Fibroblast of skin of abdomen (primary cell): ENCODE data around the gene TRIO.

Experiments used
- DNase-seq: peaks from one replicate; pipeline ENCODE4 v3.0.0-alpha.2; 2013

Gene TRIO

GRCh38 chr5:14400611-14401010 is 257.5 kb downstream of the TRIO start:
- no peak for DNase-seq

DNA sequence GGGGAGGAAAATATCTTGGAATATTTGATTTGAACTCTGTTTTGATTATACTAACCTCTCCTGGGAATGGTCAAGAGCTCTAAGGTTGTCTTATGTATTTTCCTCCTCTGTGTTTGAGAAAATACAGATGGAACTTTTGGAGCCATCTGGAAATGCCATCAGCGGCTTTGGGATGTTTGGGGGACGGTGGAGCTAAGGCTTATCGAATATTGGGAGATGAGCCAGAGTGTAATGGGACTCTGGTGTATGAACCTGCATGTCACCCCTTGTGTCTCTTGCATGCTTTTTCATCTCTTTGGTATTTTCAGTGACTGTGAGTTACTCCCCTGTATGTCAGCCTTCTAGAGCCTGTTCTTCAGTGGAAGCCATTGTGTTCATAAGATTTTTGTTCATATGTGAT is 258.5 kb downstream of the TRIO start:
- DNase-seq = no peak

DNA sequence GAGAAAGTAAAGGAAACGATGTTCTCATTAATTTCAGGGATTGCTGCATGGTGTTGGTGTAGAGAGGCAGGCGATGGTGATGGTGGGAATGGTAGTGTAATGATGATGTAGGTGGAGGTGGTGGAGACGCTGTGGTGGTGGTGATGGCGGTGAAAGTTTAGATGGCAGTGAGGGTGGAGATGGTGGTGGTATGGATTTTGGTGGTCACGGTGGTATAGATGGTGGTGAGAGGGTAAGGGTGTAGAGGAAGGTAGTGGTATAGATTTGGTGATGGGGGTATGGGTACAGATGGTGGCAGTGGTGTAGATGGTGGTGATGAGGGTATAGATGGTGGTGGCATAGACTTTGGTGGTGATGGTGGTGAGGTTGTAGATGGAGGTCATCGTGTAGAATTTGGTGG is 259.3 kb downstream of the TRIO start:
- DNase-seq = no peak

DNA sequence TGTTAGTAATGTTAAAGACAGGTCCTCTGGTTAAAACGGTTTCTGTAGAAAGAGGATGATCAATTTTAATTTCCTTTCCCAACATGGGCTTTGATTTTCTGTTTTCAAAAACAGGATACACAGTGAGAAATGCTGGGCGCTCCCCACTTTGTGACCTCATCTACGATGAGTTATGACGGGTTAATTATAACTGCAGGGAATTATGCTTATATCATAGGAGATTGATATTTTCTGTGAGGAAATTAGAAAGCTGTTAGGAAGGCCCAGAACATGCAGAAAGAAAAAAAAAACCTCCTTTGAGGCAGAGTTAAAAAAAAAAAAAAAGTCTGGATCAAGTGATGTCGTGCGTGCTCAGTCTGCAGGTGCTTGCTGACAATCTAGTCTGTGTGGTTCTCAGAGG is 261.6 kb downstream of the TRIO start:
- no peak for DNase-seq

DNA sequence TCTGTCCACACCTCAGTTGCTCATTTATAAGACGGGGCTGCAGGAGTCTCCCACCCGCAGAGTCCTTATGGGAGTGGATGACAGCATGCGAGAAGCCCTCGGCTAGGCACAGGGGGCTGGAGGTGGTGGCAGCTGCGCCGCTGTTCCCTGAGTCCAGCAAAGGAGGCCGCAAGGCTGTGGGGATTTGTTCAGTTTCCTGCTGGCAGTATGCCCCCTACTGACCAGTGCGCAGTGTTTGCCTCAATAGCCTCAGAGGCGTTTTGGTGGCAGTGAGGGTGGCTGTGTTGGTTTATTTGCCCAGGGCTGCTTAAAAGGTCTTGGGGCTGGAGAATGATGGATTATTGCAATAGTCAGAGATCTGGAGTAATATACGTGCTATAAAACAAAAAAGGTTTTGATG is 262.1 kb downstream of the TRIO start:
- no peak for DNase-seq

GRCh38 chr5:14405706-14406553 is 262.8 kb downstream of the TRIO start:
- no peak for DNase-seq

DNA sequence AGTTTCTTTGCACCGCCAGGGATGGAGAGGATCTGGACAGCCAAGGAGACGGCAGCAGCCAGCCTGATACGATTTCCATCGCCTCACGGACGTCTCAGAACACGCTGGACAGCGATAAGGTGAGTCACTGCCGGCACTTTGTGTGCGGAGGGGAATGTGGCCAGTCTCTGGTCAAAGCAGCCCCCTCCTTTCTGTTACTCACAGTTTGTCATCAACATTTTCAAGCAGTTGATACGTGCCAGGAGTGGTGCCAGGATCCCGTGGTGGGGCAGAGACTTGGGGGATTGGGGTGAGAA is 263.4 kb downstream of the TRIO start:
- DNase-seq = peak; percentile 87

- DNase-seq = no peak
Observed at GRCh38 chr5:14407051-14407450, 263.9 kb downstream of the TRIO start.

GRCh38 chr5:14407746-14408175 is 264.6 kb downstream of the TRIO start:
- no peak for DNase-seq

GRCh38 chr5:14408969-14409586 is 265.9 kb downstream of the TRIO start:
- DNase-seq = peak; percentile 37

- no peak for DNase-seq
Observed at GRCh38 chr5:14410068-14410393, 266.9 kb downstream of the TRIO start.

- peak; percentile 70 for DNase-seq
Observed at GRCh38 chr5:14410394-14411201, 267.5 kb downstream of the TRIO start.

DNA sequence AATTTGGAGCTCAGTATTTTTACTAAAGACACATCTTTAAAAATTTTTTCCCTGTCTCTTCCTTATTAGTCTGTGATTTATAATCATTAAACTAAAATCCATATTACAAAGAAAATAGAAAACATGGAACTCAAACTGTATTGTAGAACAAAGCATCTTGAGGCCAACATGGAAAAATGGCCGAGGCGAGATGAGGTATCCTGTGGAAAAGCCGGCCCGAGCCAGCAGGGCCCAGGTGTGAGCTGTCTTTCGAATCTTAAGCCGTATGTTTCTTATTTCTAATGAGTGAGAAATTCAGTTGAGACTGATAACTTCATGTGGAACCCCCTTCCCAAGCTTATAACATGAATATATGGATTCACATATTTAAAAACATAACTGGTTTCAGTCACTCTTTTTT is 268.1 kb downstream of the TRIO start:
- DNase-seq = no peak

GRCh38 chr5:14413331-14413750 is 270.2 kb downstream of the TRIO start:
- peak; percentile 56 for DNase-seq

GRCh38 chr5:14414007-14414406 is 270.9 kb downstream of the TRIO start:
- no peak for DNase-seq

DNA sequence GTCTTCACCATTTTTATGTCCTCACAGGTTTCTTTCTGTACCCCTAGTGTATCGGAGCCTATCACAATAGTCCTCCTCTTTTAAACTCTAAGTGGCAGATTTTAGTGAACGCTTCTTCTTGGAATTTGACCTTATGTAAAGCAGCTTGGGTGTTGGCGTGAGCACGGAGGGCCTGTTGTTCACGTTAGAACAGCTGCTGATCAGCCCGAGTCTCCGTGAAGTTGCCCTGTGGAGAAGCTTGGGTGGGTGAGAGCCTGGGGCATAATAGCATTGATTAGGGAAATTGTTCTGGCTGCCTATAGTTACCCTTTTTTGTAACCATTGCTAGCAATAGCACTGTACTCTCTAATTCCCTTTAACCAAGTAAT is 271.5 kb downstream of the TRIO start:
- no peak for DNase-seq

- peak; percentile 37 for DNase-seq
Observed at GRCh38 chr5:14415024-14415697, 272.0 kb downstream of the TRIO start.

DNA sequence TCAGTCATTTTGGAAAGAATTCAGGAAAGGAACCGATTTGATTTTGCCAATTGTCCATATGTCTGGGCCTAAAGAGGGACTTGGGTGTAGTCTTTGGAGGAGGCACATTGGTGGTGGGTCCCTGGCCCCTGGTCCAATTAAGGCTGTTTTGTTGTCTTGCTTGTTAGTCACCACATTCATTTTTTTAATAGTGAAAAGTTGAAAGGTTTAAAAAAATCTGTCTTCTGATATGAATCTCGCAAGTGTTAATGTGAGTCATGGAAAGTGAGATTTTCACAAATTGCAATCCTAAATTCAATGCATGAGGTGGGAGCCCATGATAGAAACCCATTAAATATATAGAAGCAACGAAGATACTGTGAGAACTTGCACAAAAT is 272.5 kb downstream of the TRIO start:
- DNase-seq = no peak

- peak; percentile 76 for DNase-seq
Observed at GRCh38 chr5:14416621-14417275, 273.6 kb downstream of the TRIO start.

DNA sequence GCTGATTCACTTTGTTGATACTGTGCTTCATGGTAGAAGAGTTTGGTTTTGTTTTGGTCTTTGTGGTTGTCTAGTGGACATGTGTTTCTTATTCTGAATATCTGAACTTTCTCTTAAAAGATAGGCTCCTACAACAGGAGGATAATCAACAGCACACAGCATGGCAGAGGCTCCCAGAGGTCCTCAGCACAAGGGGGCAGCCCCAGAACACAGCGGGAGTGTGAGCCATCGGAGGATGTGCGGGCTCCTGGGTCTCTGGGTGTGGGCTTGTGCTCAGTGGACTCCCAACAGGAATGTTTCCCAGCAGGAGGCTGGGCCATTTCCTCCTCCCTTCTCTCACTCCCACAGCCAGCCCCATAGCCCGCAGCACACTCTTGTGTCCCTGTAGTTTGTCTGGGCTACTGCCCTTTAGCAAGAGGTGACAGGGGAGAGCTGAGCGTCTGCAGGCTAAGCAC is 274.2 kb downstream of the TRIO start:
- DNase-seq = peak; percentile 86

DNA sequence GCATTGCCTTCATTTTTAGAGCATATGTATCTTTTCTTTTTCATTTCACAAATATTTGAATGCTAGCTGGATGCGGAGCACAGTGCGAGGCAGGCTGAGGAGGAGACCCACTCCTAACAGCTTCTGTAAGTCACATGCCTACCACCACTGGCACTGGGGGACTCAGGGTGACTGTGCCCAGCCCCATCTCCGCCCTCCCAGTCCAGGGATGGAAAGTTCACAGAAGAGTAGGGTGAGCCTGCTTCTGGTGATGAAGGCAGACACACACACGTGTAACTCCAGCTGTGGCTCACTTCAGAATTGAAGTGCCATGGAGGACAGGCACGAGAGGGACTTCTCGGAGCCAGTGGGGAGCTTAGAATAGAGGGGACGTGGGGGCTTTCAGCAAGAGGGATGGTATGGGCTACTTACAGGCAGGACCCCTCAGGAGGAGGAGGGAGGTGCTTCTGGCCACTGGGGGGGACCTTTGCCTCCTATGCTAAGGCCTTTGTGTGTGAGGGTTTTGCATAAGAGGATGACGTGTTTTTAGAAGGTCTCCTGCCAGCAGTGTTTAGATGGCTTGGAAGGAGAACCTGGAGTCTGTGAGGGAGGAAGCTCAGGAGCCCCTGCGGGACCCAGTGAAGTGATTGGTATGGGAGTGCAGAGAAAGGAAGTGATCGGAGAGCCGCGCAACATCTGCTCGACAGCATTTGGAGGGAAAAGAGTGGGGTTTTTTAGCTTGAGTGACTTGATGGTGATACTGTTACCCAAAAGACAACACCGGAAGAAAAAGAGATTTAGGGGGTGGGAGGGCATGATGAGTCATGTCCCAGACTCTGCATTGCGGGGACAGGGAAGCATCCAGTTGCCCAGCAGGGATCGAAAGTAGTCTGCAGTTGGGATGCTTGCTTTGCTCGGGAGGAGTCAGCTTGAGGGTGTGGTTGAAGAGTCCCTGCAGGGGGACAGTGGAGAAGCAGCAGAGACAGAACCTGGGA is 274.9 kb downstream of the TRIO start:
- DNase-seq = peak; percentile 67
